ENCODE data around the gene QRICH2.
"Not testable (repeated sequence)": the region's sequence is repeated elsewhere in the genome, so short reads cannot be mapped to it uniquely, and the experiment has no call there.

The QRICH2 gene, protein sequence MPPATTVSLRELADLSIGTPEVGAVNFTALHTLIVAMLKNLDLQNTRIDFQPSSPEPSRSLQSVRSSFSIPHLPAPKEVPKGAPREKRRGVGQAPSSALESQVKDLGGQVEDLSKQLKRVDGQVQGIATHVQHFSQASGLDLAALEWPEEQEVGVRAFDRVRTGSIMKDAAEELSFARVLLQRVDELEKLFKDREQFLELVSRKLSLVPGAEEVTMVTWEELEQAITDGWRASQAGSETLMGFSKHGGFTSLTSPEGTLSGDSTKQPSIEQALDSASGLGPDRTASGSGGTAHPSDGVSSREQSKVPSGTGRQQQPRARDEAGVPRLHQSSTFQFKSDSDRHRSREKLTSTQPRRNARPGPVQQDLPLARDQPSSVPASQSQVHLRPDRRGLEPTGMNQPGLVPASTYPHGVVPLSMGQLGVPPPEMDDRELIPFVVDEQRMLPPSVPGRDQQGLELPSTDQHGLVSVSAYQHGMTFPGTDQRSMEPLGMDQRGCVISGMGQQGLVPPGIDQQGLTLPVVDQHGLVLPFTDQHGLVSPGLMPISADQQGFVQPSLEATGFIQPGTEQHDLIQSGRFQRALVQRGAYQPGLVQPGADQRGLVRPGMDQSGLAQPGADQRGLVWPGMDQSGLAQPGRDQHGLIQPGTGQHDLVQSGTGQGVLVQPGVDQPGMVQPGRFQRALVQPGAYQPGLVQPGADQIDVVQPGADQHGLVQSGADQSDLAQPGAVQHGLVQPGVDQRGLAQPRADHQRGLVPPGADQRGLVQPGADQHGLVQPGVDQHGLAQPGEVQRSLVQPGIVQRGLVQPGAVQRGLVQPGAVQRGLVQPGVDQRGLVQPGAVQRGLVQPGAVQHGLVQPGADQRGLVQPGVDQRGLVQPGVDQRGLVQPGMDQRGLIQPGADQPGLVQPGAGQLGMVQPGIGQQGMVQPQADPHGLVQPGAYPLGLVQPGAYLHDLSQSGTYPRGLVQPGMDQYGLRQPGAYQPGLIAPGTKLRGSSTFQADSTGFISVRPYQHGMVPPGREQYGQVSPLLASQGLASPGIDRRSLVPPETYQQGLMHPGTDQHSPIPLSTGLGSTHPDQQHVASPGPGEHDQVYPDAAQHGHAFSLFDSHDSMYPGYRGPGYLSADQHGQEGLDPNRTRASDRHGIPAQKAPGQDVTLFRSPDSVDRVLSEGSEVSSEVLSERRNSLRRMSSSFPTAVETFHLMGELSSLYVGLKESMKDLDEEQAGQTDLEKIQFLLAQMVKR (N-terminal part only)

DNA sequence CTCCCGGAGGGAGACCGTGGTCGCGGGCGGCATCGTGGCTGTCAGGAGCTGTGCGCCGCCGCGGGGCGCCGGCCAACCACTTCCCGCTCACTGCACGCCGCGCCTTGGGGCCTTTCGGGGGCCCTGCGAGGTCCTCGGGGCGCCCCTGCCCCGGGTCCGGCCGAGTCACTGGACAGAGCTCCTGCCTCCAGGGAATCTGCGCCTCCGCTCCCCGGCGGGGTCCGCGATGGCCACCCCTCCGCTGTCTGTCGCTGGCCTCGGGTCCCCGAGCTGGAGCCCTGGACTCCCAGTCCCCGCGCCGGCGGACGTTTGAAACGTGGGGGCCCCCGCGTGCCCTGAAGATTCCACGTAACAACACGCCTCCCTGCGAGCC, at the start of gene QRICH2:
Gene QRICH2, minus strand, starts transcription at position 311 of the 373 bp plus-strand sequence. Its CDS starts 278 bp downstream, at position 33.
- DNase-seq (ENCODE audit: low read depth) = no peak

DNA sequence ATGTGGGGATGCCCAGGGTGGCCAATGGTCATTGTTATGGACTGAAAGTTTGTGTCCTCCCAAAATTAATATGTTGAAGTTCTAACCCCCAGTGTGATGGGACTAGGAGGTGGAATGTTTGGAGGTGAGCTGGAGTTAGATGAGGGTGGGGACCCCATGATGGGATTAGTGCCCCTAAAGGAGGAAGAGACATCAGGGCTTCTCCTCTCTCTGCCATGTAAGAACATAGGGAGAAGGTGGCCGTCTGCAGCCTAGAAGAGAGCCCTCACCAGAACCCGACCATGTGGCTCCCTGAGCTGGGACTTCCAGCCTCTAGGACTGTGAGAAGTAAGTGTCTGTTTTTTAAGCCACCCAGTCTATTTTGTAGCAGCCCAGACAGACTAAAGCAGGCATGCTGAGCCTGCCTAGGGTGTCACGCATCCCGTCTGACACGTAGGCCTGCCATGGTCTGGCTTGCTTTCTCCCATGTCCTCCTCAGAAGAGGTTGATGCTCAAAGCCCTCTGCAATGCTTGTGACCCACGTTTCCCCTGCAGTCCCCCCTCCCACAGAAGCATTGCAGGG, 49.6 kb upstream of the QRICH2 start:
- no peak for DNase-seq (ENCODE audit: low read depth)

DNA sequence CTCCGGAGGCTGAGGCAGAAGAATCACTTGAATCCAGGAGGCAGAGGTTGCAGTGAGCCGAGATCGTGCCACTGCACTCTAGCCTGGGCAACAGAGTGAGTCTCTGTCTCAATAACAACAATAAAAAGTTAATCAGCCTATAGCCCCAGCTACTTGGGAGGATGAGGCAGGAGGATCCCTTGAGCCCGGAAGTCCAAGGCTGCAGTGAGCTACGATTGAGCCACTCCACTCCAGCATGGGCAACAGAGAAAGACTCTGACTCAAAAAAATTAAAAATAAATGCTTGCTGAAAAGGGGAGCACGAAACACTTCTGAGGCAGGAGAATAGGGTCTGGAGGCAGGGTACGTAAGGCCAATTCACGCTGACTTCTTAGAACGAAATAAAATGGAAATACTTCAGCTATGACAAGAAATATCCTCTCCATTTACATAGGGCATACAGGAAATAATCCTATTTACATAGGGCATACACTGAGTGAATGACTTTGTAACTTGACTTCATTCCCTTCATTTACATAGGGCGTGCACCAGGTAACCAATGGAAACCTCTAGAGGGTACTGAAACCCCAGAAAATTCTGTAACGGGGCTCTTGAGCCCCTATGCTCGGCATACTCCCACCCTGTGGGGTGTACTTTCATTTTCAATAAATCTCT, 48.9 kb upstream of the QRICH2 start:
- DNase-seq (ENCODE audit: low read depth) = no peak

DNA sequence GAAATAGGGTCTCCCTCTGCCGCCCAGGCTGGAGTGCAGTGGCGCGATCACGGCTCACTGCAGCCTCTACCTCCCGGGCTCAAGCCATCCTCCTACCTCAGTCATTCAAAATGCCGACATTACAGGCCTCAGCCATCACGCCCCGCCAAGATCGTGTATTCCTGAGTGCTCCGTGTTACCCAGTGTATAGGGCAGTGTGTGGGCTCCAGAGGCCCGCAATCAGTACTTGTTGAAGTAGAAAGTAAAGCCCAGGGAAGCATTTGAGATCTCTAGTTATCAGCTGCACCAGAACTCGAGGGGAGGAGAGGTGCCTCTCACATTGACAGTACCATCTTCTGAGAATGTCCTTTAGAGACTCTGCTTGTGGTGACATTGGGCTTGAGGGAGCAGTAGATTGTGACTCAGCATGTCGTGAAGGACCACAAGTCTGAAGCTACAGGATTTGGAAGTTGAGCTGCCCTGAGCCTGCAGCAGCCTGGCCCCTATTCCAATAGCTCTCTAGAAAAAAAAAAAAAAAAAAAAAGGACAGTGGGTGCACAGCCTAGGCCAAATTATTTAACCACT, 46.8 kb upstream of the QRICH2 start:
- no peak for DNase-seq (ENCODE audit: low read depth)

DNA sequence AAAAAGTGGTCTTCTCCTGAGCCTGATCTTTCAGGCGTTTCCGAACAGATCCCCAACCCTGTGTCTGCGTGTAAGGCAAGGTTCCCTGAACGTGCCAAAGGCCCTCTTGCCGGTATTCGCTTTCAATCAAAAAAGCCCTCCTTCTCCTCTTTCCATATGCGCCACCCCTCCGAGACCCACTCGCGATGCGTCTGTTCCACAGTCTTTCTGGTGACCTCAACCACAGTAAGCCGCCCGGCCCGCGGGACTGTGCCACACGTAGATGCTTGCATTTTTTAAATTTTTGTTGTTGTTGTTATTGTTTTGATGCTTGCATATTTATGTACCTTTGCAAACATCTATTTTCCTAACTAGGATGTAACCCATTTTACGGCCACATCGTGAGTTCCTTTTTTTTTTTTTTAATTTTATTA, 46.2 kb upstream of the QRICH2 start:
- DNase-seq (ENCODE audit: low read depth) = no peak

DNA sequence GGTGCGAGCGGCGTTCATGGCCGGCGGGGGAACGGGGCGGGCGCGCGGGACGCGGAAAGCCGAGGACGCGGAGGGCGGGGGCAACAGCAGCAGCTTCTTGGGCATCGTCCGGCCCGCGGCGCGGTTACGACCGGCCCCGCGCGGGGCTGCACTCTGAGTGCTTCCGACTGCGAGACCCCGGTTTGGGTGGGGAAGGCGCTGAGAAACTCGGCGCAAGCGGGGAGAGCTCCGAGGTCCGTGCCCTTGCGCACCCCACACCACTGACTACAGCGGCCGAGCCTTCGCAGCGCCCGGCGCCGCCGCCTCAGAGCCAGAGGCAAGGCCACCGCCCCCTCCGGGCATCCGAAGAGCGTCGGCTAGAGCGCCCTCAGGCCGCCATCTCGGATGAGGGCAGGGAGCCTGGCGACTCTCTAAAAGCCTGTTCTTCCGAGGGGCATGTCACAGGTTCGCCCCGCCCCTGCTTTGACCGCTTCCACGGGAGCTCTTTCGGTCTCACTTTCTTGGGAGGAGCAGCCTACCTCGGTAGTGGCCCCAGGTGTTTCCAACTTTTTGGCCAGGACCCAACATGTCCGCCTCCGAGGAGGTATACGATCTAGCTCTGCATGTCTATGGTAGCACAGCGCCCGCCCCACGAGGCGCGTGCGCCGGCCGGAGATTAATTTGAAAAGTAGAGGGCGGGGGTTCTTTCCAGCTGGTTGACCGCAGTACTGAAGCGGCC, 45.7 kb upstream of the QRICH2 start, which contains the start of gene PRPSAP1:
Gene PRPSAP1, minus strand, starts transcription at position 318 of the 718 bp plus-strand sequence. Its CDS starts 213 bp downstream, at position 105.
- DNase-seq (ENCODE audit: low read depth) = peak; percentile 90

DNA sequence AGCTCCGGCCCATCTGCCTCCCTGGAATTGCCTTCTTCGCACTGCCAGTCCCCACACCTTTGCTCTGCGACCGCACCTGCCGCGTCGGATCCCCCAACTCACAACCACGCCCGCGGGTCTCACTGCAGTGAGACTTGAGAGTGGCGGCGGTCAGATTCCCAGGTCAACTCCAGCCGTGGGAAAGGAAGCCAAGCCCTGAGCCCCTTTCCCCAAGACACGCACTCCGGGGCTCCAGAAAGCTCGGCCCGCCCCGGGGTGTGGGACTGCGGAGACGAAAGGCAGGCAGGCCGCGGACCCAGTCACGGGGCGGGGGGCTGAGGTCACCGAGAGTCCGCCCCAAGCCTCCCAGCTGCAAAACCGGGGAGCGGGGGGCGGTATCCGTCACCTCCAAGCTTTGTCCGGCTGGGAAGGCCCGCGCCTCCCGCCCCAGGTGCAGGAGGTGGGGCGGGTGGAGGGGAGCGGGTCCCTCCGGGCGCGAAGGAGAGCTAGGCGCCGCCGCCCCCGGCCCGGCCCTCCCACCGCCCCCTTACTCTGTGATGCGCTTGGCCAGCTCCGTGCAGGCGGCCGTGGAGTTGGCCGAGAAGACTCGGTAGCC, 45.0 kb upstream of the QRICH2 start:
- no peak for DNase-seq (ENCODE audit: low read depth)

DNA sequence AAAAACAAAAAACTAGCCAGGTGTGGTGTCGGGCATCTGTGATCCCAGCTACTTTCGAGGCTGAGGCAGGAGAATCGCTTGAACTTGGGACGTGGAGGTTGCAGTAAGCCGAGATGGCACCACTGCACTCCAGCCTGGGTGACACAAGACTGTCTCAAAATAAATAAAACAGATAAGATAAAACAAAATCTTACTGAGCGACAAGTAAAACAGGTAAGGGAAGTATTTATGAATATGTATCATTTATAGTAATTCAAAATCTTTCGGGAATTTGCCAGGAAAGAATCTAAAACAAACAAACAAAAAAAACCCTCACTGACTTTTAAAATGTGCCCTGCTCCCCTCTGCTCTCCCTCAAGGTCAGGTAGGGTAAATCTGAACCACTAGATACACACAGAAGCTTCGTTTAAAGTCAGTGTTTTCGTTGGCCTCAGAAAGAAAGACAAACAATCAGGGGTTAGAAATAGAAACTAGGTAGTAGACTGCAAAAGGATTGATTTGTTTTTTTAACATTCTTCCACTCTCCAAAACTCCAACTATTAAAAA, 43.5 kb upstream of the QRICH2 start:
- no peak for DNase-seq (ENCODE audit: low read depth)

DNA sequence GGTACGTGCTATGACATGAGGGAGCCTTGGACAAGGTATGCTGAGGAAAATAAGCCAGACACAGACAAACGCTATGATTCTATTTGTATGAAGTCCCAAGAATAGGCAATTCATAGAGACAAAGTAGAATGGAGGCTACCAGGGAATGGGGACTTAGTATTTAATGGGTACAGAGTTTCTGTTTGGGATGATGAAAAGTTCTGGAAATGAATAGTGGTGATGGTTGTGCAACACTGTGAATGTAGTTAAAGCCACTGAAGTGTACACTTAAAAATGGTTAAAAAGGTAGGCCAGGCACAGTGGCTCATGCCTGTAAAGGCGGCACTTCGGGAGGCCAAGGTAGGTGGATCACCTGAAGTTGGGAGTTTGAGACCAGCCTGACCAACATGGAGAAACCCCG, 42.4 kb upstream of the QRICH2 start:
- DNase-seq (ENCODE audit: low read depth) = no peak

DNA sequence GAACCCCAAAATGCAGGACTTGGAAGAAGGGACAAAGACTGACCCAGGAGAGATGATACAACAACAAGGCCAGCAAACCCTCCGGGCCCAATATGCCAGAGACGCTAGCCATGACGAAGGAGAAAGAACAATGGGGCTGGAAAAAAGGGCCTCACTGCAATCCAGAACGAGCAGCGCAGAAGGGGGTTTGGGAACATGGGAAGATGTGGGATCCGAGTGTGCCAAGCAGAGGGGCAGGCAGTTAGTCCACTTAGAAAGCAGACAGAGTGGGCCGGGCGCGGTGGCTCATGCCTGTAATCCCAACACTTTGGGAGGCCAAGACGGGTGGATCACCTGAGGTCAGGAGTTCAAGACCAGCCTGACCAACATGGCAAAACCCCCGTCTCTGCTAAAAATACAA, 38.9 kb upstream of the QRICH2 start:
- not testable (repeated sequence) for DNase-seq (ENCODE audit: low read depth)

DNA sequence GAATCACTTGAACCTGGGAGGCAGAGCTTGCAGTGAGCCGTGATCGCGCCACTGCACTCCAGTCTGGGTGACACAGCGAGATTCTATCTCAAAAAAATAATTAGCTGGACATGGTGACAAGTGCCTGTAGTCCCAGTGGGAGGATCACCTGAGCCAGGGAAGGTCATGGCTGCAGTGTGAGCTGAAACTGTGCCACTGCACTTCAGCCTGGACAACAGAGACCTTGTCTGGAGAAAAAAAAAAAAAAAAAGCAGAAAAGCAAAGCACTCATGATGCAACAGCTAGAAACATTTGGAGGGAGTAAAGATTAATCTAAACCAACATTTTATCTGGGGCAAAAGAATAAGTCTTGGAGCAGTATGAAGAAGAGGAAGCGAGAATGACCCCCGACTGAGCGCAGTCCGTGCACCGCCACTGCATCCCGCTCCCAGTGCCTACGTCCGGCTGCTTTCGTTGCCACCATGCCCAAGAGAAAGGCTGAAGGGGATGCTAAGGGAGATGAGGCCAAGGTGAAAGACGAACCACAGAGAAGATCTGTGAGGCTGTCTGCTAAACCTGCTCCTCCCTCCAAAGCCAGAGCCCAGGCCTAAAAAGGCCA, 37.4 kb upstream of the QRICH2 start:
- DNase-seq (ENCODE audit: low read depth) = no peak

DNA sequence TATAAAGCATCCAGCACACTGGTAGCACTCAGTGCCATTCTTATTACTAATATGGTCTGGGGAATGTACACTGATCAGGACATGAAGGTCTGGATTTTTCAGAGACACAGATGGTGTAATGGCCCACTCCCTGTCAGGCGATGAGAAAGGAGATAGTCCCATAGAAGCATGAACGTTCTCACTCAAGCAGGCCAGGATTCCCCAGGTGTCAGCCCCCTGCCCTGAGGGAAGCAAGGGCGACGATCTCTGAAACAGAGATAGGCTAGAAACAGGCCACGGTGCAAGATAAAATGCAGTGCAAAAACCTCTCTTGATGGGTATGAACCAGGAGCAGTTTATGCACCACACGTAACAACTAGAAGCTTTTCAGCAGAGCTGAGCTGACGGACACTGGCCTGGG, 35.0 kb upstream of the QRICH2 start:
- no peak for DNase-seq (ENCODE audit: low read depth)

DNA sequence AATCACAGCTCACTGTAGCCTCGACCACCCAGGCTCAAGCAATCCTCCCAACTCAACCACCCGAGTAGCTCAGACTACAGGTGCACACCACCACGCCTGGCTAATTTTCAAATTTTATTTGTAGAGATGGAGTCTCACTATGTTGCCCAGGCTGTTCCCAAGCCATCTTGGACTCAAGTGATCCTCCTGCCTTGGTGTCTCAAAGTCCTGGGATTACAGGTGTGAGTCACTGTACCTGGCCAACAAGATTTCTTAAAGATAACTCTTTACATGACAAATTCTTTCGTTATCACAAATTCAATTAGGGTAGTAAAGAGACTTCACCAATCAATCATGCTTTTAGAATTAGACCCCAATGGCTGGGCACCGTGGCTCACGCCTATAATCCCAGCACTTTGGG, 33.2 kb upstream of the QRICH2 start:
- no peak for DNase-seq (ENCODE audit: low read depth)

DNA sequence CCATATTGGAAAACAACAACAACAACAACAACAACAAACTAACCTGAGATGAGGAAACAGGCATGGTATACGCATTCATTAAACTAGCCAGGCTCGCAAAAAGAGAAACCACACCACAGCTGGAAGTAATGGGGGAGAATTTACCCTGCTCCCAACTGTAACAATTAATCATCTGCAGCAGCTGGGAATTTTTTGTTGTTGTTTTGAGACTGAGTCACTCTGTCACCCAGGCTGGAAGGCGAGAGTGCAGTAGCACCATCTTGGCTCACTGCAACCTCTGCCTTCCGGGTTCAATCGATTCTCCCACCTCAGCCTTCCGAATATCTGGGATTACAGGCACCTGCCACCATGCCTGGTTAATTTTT, 29.3 kb upstream of the QRICH2 start:
- no peak for DNase-seq (ENCODE audit: low read depth)

DNA sequence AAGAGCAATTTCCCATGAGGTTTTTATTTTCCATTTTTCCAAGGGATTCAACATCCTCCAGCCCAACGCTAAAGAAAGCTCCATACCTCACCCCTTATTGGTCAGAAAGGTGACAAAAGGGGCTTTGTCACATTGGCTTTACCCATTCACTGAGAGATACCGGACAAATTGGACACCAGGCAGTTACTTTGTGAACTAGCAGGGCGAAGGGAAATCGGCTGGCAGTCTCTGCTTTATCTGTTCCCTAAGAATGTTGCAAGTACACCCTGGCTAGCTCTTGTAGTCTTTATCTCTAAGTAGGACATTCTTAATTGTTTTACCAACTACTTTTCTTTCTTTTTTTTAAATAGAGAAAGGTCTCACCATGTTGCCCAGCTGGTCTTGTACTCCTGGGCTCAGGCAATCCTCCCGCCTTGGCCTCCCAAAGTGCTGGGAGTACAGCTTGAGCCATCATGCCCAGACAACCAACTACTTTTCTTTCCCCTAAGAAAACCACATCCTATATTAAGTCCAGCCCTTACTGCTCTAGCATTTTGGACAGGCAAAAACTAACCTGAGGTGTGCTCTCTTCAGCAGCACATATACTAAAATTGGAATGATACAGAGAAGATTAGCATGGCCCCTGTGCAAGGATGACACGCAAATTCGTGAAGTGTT, 28.8 kb upstream of the QRICH2 start:
- DNase-seq (ENCODE audit: low read depth) = no peak

DNA sequence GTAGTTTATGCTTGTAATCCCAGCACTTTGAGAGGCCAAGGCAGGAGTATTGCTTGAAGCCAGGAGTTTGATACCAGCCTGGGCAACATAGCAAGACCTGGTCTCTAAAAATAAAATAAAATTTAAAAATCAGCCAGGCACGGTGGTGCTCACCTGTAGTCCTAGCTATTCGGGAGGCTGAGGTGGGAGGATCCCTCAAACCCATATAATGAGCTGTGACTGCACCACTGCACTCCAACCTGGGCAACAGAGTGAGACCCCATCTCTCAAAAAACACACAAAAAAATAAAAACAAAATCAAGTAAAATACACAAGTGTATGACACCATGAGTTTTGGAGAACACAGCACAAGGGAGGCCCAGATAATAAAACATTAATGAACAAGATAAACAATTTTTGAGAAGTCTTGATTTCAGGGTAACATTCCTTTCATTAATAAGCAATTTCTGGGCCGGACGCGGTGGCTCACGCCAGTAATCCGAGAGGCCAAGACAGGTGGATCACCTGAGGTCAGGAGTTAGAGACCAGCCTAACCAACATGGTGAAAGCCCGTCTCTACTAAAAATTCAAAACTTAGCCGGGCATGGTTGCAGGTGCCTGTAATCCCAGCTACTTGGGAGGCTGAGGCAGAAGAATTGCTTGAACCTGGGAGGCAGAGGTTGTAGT, 27.8 kb upstream of the QRICH2 start:
- no peak for DNase-seq (ENCODE audit: low read depth)

DNA sequence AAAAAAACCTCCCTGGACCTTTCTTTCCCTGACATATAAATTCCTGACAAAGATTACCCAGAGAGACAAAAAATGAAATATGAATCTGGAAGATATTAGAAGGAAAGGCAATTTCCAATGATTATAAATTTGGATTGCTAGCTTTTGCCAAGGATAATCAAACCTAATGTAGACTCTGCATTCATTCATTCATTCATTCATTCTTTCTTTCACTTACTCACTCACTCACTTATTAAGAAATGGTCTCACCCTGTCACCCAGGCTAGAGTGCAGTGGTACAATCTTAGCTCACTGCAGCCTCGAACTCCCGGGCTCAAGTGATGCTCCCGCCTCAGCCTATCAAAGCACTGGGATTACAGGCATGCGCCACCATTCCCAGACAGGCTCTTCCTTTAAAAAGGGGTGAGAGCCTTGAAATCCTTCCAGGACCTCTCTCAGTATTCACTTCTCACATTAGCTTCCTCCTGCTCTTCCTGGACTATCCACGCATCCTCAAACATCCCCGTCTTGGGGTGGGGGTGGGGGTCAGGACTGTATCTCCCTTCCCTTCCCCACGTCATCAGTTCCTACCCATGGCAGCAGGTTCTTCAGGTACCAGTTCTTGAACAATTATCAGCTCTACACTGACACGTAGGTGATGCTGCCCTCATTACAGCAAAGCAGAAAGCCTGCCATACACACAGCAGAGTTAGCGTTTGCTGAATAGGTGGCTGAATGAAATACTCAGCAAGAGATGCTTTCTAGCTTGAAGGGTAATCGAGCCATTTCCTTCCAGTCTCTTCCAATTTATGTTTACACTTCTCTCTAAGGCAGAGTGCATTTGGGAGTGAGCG, 25.8 kb upstream of the QRICH2 start:
- no peak for DNase-seq (ENCODE audit: low read depth)

Measured in fibroblast of gingiva (primary cell).